HG02885 (cell line): Measurements from ENCODE around the gene CRIM1.

Experiments used
- ATAC-seq: cut with Tn5 transposase; IDR thresholded peaks from one replicate; pipeline ENCODE4 v1.9.1; 2021; ENCODE audit warnings: mild to moderate bottlenecking; ENCODE audit not compliant: unreplicated experiment, poor library complexity

CRIM1 gene

DNA sequence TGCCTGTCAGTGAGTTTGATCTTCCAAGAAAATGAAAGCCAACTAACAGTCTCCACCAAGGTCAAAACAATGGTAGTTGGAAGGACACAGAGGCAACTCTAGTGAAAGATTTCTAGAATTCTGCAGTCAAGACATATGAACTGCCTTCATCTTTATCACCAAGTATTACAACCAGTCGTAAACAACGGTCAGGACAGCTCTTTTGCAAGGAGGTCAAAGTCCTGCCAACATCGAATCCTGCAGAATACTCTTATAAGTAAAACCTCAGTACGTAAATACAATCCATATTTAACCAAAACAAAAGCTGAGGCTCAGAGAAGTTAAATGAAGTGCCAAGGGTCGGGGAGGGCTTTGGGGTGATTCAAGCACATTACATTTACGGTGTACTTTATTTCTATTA is 239.3 kb downstream of the CRIM1 start:
- ATAC-seq: no peak

DNA sequence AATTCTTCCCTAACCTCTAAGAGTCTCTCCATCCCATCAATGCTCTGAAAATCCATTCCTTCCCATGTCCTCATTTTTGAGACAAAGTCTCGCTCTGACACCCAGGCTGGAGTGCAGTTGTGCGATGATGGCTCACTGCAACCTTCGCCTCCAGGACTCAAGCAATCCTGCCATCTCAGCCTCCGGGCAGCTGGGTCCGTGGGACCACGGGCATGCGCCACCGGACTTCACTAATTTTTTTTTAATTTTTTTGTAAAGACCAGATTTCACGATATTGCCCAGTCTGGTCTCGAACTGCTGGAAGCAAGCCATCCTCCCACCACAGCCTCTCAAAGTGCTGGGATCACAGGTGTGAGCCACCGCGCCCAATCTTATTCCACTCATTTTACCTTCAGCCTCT is 240.8 kb downstream of the CRIM1 start:
- no peak for ATAC-seq

DNA sequence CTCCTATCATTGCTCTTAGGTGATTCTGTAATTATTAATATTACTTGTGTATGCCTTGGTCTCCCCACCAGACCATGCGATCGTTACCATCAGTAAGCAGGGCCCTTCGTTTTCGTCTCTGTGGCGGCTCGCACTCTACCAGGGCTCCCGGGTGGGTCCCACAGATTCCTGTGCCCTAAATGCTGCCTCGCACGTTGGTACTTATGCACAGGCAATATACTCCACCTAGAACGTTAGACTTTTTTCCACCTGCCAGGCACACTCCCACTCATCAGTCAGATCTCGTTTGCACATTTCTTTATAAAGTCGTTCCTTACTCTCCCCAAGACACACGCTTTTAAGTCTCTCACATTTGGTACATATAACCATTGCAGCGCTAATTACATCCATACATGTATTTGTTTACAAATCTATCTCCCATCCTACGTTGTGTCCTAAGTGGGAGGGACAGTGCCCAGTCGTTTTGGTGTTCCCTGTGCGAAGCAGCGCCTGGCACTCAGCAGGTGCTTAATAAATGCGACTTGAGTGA is 241.5 kb downstream of the CRIM1 start:
- ATAC-seq: peak; percentile 0

DNA sequence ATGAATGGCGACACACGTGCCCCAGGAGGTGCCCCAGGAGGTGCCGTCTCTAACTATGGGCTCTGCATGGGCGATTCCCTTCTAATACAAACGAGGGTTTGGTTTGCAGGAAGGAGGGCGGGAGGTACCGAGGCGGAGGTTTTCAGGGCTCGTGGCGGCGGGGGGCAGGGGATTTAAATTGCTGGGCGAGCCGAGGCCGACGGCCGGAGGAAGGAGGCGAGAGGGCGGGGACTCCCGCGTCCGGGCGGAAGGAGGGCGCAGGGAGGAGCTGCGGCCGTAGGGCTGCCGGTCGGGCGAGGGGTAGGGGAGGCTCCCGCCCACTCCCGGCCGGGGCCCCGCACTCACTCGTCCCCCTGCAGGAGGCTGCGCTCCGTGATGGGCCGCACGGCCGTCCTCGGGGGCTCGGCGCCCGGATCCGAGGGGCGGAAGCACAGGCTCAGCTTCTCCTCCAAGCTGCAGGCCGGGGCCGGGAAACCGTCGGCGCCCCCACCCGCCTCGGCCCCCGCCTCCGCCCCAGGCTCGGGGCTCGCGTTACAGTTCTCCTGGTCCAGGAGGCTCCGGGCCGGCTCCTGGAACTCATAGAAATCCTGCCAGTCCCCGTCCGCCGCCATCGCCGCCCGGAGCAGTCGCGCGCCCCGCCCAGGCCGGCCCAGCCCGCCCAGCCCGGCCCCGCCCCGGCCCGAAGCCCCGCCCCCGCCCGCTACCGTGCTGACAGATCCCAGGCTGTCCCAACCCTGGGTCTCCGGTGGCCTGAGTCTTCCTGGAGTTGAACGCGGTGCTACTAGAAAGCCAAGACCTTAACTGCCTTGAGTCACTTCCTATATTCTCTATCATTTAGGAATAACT is 242.2 kb downstream of the CRIM1 start, which contains the start of gene FEZ2:
FEZ2 (minus strand) TSS at position 637 of the 846 bp plus-strand sequence; CDS start at position 611, 26 bp downstream.
- peak; percentile 98 for ATAC-seq
